Heart left ventricle (tissue), 13 donors: ENCODE data around the gene ATL1.

Experiments used
- POLR2A ChIP-seq, 2 donors: fragments of 450-650 bp; IDR thresholded peaks; one replicate each; pipeline ENCODE4 v1.6.1; 2017; ENCODE audit warnings: antibody characterized with exemption in 2 of 2, mild to moderate bottlenecking in 2 of 2, moderate library complexity in 2 of 2
- TF ChIP-seq, protein P1 (sequence below), 12 donors: fragments of 200-600 bp; sonication (generic) in 4 of 12; IDR thresholded peaks; one replicate each; pipeline versions ENCODE4 v1.5.0 to v1.8.0; 2018 to 2022; ENCODE audit warnings: antibody characterized with exemption in 12 of 12, mild to moderate bottlenecking in 5 of 12
- donor health status: ischemic (EF 13 %, LVEDD 7.1; RV severe dilation, severe dysfunction).
- donor health status: DM: no; HTN: yes; CAD: no.
- donor health status: DM: no; HTN: no; CAD: no.
- donor health status: ischemic (EF 25% LVEDD 6.9; RV normal size, moderate dysfunction).
- donor health status: ischemic (EF 25% LVEDD 5.7; RV mildly dilated, moderate dysfunction).
- donor health status: ischemic (EF 35%, LVEDD 5.7; RV mildly dilated, moderate dysfunction).
- donor health status: nonischemic (EF 11% LVEDD 7.7; RV severe dilation, severe dysfunction).
- donor health status: DM: yes; HTN: yes; CAD: no.
- donor health status: PGD.
- donor health status: ischemic (EF 29% LVEDD 5.4; RV normal size, mild dysfunction).
- donor health status: nonischemic (EF 23%, LVEDD 6.1; RV moderate dilation, normal function).

DNA sequence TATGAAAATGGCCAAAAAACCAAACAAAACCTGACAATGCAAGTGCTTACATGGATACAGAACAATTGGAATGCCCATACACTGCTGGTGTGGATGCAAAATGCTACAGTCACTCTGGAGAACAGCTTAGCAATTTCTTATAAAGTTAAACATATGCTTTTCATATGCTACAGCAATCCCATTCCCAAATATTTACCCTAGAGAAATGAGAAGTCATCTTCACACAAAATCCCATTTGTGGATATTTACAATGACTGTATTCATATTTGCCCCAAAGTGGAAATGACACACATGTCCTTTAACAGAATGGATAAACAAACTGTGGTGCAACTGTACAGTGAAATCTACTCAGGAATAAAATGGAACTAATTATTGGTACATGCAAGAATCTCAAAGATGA, 87.8 kb downstream of the ATL1 start:
- TF ChIP-seq, protein P1, sequence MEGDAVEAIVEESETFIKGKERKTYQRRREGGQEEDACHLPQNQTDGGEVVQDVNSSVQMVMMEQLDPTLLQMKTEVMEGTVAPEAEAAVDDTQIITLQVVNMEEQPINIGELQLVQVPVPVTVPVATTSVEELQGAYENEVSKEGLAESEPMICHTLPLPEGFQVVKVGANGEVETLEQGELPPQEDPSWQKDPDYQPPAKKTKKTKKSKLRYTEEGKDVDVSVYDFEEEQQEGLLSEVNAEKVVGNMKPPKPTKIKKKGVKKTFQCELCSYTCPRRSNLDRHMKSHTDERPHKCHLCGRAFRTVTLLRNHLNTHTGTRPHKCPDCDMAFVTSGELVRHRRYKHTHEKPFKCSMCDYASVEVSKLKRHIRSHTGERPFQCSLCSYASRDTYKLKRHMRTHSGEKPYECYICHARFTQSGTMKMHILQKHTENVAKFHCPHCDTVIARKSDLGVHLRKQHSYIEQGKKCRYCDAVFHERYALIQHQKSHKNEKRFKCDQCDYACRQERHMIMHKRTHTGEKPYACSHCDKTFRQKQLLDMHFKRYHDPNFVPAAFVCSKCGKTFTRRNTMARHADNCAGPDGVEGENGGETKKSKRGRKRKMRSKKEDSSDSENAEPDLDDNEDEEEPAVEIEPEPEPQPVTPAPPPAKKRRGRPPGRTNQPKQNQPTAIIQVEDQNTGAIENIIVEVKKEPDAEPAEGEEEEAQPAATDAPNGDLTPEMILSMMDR (IDR thresholded peaks at IDR 0.05), result no peak
- TF ChIP-seq POLR2A (IDR thresholded peaks at IDR 0.05), result no peak
